Mammary epithelial cell (primary cell): ENCODE results near the gene GPC1.

ENCODE experiments used
- CTCF ChIP-seq, 2 donors: IDR thresholded peaks in 1 of 2; conservative IDR thresholded peaks in 1 of 2; 2 replicates each; pipeline ENCODE4 v1.5.1; 2011 to 2012; ENCODE audit warnings: inconsistent platforms in 2 of 2, low read length in 2 of 2, mild to moderate bottlenecking in 2 of 2, control low read depth in 1 of 2, low read depth in 1 of 2; ENCODE audit not compliant: insufficient read depth in 1 of 2; ENCODE audit errors: extremely low read depth in 1 of 2
- EZH2 ChIP-seq: IDR thresholded peaks from 2 replicates; pipeline ENCODE4 v1.6.1; 2012; ENCODE audit warnings: low read length, inconsistent platforms, borderline replicate concordance

- TF ChIP-seq CTCF (conservative IDR thresholded peaks at IDR 0.05 in 1 of 2, IDR thresholded peaks at IDR 0.05 in 1 of 2; ENCODE audit: extremely low read depth in 1 of 2, insufficient read depth in 1 of 2, low read depth in 1 of 2, low read length in 2 of 2) (no peak), EZH2 (no peak)
These were observed 40.0 kb upstream of the GPC1 start for GRCh38 chr2:240395448-240395847.
